ENCODE data around the gene RAB31. TPM values are rescaled to one million over a fixed set of nuclear protein-coding genes. Genes with fewer than 3 reads are reported as not detected.

Gene RAB31
- total RNA-seq, 4 donors from 2014 or later = 13.1 to 18.4 (median 16.9) TPM

GRCh38 chr18:9707381-9708056 lies 582 bp upstream of the RAB31 start:
- 37% methylated on average over 27 of the region's 31 CpGs; no CpG with 5 or more reads in 1 of the 2 donors for WGBS, 2 donors (ENCODE audit: low coverage in 1 of 2)
- Histone ChIP-seq H3K4me1 (peaks cover 0 to 41% (median 27%) of the 10 kb centered on the region in 4 donors), H3K36me3 (no peaks in the 10 kb centered on the region), H3K9me3 (no peaks in the 10 kb centered on the region), H3K27me3 (peaks cover 43% of the 10 kb centered on the region), H3K4me3 (peak overlapping the region in 3 of 4 donors; percentile 61 to 84 (median 78)), H3K27ac (peak overlapping the region; percentile 87 to 94 (median 90))
- TF ChIP-seq CTCF (IDR thresholded peaks at IDR 0.05) (no peak), POLR2A (IDR thresholded peaks at IDR 0.05) (peak; percentile 16), POLR2AphosphoS5 (IDR thresholded peaks at IDR 0.05) (peak in 1 of 3 donors; percentile 29)
- in situ Hi-C loops (cut with MboI; ENCODE audit: low pct_ligation_motif_present in 1 of 4, low pct_unique_long_range_greater_than_20kb in 1 of 4, low sequenced_read_pairs in 3 of 4) (no loop called here), intact Hi-C loops (cut with DNase I; ENCODE audit: low total_unique reads) (loop anchor here (10.0 kb wide), 2 partner anchors 97 to 237 kb away; no protein-coding TSS in a partner anchor)
- no peak for DNase-seq

- peak; percentile 26 for DNase-seq
- H3K4me1 ChIP-seq = peaks cover 0 to 41% (median 27%) of the 10 kb centered on the region in 4 donors
- in situ Hi-C loops (cut with MboI; ENCODE audit: low pct_ligation_motif_present in 1 of 4, low pct_unique_long_range_greater_than_20kb in 1 of 4, low sequenced_read_pairs in 3 of 4) = no loop called here
- no peaks in the 10 kb centered on the region for H3K36me3 ChIP-seq
- peak overlapping the region; percentile 87 to 94 (median 90) for H3K27ac ChIP-seq
- H3K27me3 ChIP-seq = peaks cover 43% of the 10 kb centered on the region
- 4% methylated on average over 51 of the region's 84 CpGs; no CpG with 5 or more reads in 1 of the 2 donors for WGBS, 2 donors (ENCODE audit: low coverage in 1 of 2)
- TF ChIP-seq POLR2AphosphoS5 (IDR thresholded peaks at IDR 0.05) = no peak
- H3K9me3 ChIP-seq = no peaks in the 10 kb centered on the region
- peak overlapping the region; percentile 61 to 84 (median 76) for H3K4me3 ChIP-seq
- intact Hi-C loops (cut with DNase I; ENCODE audit: low total_unique reads) = loop anchor here (10.0 kb wide), 2 partner anchors 96 to 236 kb away; no protein-coding TSS in a partner anchor
Measured at GRCh38 chr18:9708434-9709303, 568 bp downstream of the RAB31 start.

- H3K9me3 ChIP-seq = no peaks in the 10 kb centered on the region
- peak overlapping the region; percentile 61 to 84 (median 76) for H3K4me3 ChIP-seq
- H3K36me3 ChIP-seq = no peaks in the 10 kb centered on the region
- in situ Hi-C loops (cut with MboI; ENCODE audit: low pct_ligation_motif_present in 1 of 4, low pct_unique_long_range_greater_than_20kb in 1 of 4, low sequenced_read_pairs in 3 of 4) (no loop called here), intact Hi-C loops (cut with DNase I; ENCODE audit: low total_unique reads) (loop anchor here (10.0 kb wide), 2 partner anchors 95 to 235 kb away; no protein-coding TSS in a partner anchor)
- 38 to 60% methylated on average over 4 to 18 of the region's 18 CpGs for WGBS, 2 donors (ENCODE audit: low coverage in 1 of 2)
- no peak for DNase-seq
- H3K27ac ChIP-seq = peak overlapping the region; percentile 87 to 94 (median 90)
- peaks cover 0 to 41% (median 27%) of the 10 kb centered on the region in 4 donors for H3K4me1 ChIP-seq
- H3K27me3 ChIP-seq = peaks cover 43% of the 10 kb centered on the region
- no peak for TF ChIP-seq POLR2A (IDR thresholded peaks at IDR 0.05)
- no peak for TF ChIP-seq POLR2AphosphoS5 (IDR thresholded peaks at IDR 0.05)
- no peak for TF ChIP-seq EP300 (IDR thresholded peaks at IDR 0.05; ENCODE audit: low read depth)
- TF ChIP-seq CTCF (IDR thresholded peaks at IDR 0.05) = no peak
Measured at GRCh38 chr18:9709304-9709877, 1.3 kb downstream of the RAB31 start.

GRCh38 chr18:9710037-9710436 lies 1.9 kb downstream of the RAB31 start:
- intact Hi-C loops (cut with DNase I; ENCODE audit: low total_unique reads) = no loop called here
- H3K27ac ChIP-seq = peak overlapping the region; percentile 87 to 94 (median 90)
- DNase-seq = no peak
- H3K27me3 ChIP-seq = peaks cover 43% of the 10 kb centered on the region
- H3K36me3 ChIP-seq = no peaks in the 10 kb centered on the region
- H3K4me1 ChIP-seq = peaks cover 0 to 38% (median 26%) of the 10 kb centered on the region in 4 donors
- WGBS, 2 donors (ENCODE audit: low coverage in 1 of 2) = 80 to 81% methylated on average over 2 to 4 of the region's 4 CpGs
- TF ChIP-seq EP300 (IDR thresholded peaks at IDR 0.05; ENCODE audit: low read depth) (no peak), POLR2A (IDR thresholded peaks at IDR 0.05) (no peak), POLR2AphosphoS5 (IDR thresholded peaks at IDR 0.05) (no peak)
- H3K9me3 ChIP-seq = no peaks in the 10 kb centered on the region
- H3K4me3 ChIP-seq = peak overlapping the region in 2 of 4 donors; percentile 78 to 84
- in situ Hi-C loops (cut with MboI; ENCODE audit: low pct_ligation_motif_present in 1 of 4, low pct_unique_long_range_greater_than_20kb in 1 of 4, low sequenced_read_pairs in 3 of 4) = no loop called here
